GM18498 (cell line): ENCODE data around the gene RC3H2.
"Not testable (repeated sequence)": the region's sequence is repeated elsewhere in the genome, so short reads cannot be mapped to it uniquely, and the experiment has no call there.

Experiments used
- ATAC-seq: cut with Tn5 transposase; IDR thresholded peaks from one replicate; pipeline ENCODE4 v1.9.1; 2021; ENCODE audit warnings: mild to moderate bottlenecking, moderate library complexity; ENCODE audit not compliant: unreplicated experiment

Gene RC3H2

GRCh38 chr9:122810306-122810946 is 94.7 kb downstream of the RC3H2 start:
- ATAC-seq: peak; percentile 83

DNA sequence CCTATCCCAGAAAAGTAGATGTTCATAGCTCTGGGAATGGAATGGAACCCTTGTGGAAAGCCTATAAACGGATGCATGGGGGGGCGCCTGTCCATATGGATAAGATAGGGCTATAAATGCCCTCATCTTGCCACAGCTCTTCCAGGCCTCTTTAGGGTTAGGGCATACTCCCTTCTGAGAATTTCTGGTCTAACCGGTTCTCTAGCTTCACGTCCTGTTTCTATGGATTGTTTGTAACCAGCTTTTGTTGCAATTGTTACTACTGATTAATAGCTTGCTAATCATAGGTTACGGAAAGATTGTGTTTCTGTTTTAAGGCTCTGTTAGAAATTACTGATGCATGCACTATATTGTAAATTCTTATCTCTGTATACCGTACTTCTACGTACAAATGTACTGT is 95.9 kb downstream of the RC3H2 start:
- ATAC-seq: not testable (repeated sequence)

DNA sequence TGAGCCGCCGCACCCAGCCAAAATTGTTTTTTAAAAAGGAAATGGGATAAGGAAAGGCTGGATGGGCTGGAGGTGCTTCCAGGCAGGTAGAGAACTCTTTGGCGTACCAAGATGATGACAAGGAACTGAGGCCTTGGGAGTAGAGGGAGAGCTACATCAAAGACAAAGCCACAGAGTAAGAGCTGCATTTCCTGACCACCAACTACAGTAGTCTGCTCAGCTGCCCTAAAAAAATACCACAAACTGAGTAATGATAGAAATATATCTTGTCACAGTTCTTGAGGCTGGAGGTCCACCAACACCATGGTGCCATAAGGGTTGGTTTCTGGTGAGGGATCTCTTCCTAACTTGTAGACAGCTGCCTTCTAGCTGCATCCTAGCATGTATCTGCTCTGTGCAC is 97.0 kb downstream of the RC3H2 start:
- ATAC-seq: no peak

DNA sequence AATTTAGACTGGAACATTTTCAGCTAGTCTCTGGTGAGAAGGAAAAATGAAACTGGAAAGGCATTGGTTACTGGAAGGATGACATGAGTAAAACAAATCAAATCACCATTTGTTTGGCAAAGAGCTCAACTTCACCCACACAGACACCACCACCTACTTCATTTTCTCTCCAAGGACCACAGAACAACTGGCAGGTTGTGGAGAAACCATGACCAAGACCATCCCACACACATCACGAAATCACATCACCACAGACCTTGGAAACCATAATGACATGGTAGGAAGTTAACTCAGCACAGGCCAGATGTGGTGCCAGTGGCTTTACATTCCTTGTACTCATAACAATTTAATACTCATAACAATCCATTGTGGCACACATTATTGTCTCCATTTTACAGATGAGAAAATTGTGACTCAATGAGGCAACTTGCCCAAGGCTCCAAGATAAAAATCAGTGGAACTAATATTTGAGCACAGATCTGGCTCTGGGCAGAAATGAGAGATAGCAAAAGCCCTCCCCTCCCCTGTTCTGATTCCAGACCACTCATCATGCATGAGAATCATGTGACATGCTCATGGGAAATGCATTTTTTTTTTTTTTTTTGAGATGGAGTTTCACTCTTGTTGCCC is 97.8 kb downstream of the RC3H2 start:
- no peak for ATAC-seq

DNA sequence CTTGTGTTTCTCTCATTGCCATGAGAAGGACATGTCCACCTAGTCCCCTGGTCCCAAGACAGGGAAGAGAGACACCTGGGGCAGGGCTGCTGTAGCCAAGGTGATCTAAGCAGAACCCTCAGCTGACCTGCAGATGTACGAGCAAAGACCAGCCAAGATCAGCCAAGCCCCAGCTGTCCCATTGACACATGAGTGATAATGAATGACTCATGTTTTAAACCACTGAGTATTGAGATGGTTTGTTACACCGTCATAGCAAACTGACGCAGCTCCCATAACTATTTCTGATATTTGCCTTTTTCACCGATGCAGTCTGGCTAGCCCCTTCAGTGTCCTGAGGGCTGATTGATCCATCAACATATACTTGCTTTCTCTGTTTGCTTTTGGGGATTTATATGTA is 98.5 kb downstream of the RC3H2 start:
- ATAC-seq: no peak

- no peak for ATAC-seq
Observed at GRCh38 chr9:122800066-122801060, 104.8 kb downstream of the RC3H2 start, which contains the start of gene OR1K1. OR1K1 (plus strand) TSS chr9:122800123; CDS start chr9:122800123, 0 bp downstream.

GRCh38 chr9:122797316-122798063 is 107.7 kb downstream of the RC3H2 start:
- no peak for ATAC-seq
